Endodermal cell (in vitro differentiated cells): Measurements from ENCODE around the gene PCDHB10. TPM values are rescaled to one million over a fixed set of nuclear protein-coding genes. Genes with fewer than 3 reads are reported as not detected.
"Not testable (repeated sequence)": the region's sequence is repeated elsewhere in the genome, so short reads cannot be mapped to it uniquely, and the experiment has no call there.

Experiments used
- DNase-seq: peaks from one replicate; pipeline ENCODE4 v3.0.0-alpha.2; 2017
- H3K27ac ChIP-seq: 2 replicates; pipeline ENCODE4 v1.5.1; 2013; ENCODE audit warnings: mild to moderate bottlenecking, low read depth, low read length, moderate library complexity
- H3K27me3 ChIP-seq: 2 replicates; pipeline ENCODE4 v1.6.1; 2013; ENCODE audit warnings: mild to moderate bottlenecking, low read length, moderate library complexity; ENCODE audit not compliant: insufficient read depth, control insufficient read depth, poor library complexity, severe bottlenecking
- H3K36me3 ChIP-seq: 2 replicates; pipeline ENCODE4 v1.7.0; 2013; ENCODE audit warnings: mild to moderate bottlenecking, low read length, moderate library complexity; ENCODE audit not compliant: control insufficient read depth, insufficient read depth
- H3K4me1 ChIP-seq: one replicate; pipeline ENCODE4 v1.7.0; 2013; ENCODE audit warnings: low read length; ENCODE audit not compliant: control insufficient read depth, insufficient read depth
- H3K4me3 ChIP-seq: 2 replicates; pipeline ENCODE4 v1.5.1; 2013; ENCODE audit warnings: mild to moderate bottlenecking, low read length, moderate library complexity
- H3K9ac ChIP-seq: 2 replicates; pipeline ENCODE4 v1.6.1; 2013; ENCODE audit warnings: mild to moderate bottlenecking, low read length, moderate library complexity; ENCODE audit not compliant: poor library complexity, severe bottlenecking; ENCODE audit errors: extremely low read depth
- H3K9me3 ChIP-seq: 2 replicates; pipeline ENCODE4 v1.6.1; 2013; ENCODE audit warnings: mild to moderate bottlenecking, low read length, moderate library complexity; ENCODE audit not compliant: control insufficient read depth
- H3K27ac Mint-ChIP-seq: 2 replicates; pipeline ENCODE4 v1.8.0; 2020; ENCODE audit warnings: mixed read lengths
- H3K27me3 Mint-ChIP-seq: 2 replicates; pipeline ENCODE4 v1.8.0; 2021; ENCODE audit warnings: mild to moderate bottlenecking, mixed read lengths; ENCODE audit not compliant: insufficient read depth
- H3K36me3 Mint-ChIP-seq: 2 replicates; pipeline ENCODE4 v1.8.0; 2020; ENCODE audit warnings: low read depth, mixed read lengths
- H3K4me1 Mint-ChIP-seq: 2 replicates; pipeline ENCODE4 v1.8.0; 2020; ENCODE audit warnings: mixed read lengths
- H3K4me3 Mint-ChIP-seq: 2 replicates; pipeline ENCODE4 v1.8.0; 2020; ENCODE audit warnings: mild to moderate bottlenecking, moderate library complexity, mixed read lengths
- H3K9me3 Mint-ChIP-seq: 2 replicates; pipeline ENCODE4 v1.8.0; 2020; ENCODE audit warnings: mild to moderate bottlenecking, mixed read lengths
- WGBS, 2 experiments: methylation state at CpG; one replicate each; pipeline versions ENCODE4 v1.1.5 to v1.1.7; 2013; ENCODE audit warnings: missing lambda C conversion rate in 2 of 2, mixed read lengths in 1 of 2; ENCODE audit not compliant: insufficient coverage in 1 of 2, insufficient read length in 1 of 2; 5-methylcytosine and 5-hydroxymethylcytosine counted together
- total RNA-seq, 2 donors: library from RNA; stranded (reverse); fragmentation: NEBNext Ultra II Directional in 1 of 2; extraction: Animal tissue kit (Norgen Biotek cat#: 25700) in 1 of 2; gene quantifications; 2 replicates in 1 of 2; 3 replicates in 1 of 2; pipeline ENCODE4 v1.2.1, GENCODE V29; 2021
- TF ChIP-seq, protein P1 (sequence below): fragments of 200-600 bp; sonication (generic); conservative IDR thresholded peaks from 2 replicates; pipeline ENCODE4 v1.5.0; 2021; ENCODE audit warnings: antibody characterized with exemption, mild to moderate bottlenecking

The PCDHB10 gene
- total RNA-seq, 2 donors from 2014 or later = 2.9 to 3.5 TPM

DNA sequence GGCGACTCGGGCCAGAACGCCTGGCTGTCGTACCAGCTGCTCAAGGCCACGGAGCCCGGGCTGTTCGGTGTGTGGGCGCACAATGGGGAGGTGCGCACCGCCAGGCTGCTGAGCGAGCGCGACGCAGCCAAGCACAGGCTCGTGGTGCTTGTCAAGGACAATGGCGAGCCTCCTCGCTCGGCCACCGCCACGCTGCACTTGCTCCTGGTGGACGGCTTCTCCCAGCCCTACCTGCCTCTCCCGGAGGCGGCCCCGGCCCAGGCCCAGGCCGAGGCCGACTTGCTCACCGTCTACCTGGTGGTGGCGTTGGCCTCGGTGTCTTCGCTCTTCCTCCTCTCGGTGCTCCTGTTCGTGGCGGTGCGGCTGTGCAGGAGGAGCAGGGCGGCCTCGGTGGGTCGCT lies 2.2 kb downstream of the PCDHB10 start:
- not testable (repeated sequence) for H3K4me3 Mint-ChIP-seq, H3K36me3 Mint-ChIP-seq, H3K4me3 ChIP-seq, H3K27me3 Mint-ChIP-seq, H3K4me1 Mint-ChIP-seq, H3K9ac ChIP-seq, H3K27ac ChIP-seq, H3K4me1 ChIP-seq, H3K27me3 ChIP-seq, H3K27ac Mint-ChIP-seq, DNase-seq, H3K36me3 ChIP-seq, H3K9me3 ChIP-seq
- 99% methylated on average over 18 of the region's 37 CpGs; no CpG with 5 or more reads in 1 of the 2 experiments for WGBS, 2 experiments
- H3K9me3 Mint-ChIP-seq = peaks cover 33% of the 10 kb centered on the region

DNA sequence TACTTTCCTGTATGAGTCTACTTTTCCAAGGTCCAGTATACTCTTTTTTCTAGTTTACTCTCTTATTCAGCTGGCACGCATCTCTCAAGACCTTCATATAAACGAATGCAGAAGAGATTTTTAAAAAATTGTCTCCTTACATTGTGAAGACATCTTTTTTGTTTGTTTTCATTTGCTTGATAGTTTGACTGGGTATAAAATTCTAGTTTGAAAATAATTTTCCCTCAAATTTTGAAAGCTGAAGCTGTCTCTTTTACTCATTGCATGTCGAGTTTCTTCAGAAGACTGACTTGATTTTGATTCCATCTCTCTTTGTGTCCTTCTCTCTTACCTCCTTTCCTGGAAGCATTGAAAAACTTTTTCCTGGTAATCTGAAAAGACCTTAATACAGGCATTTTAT lies 4.2 kb downstream of the PCDHB10 start:
- peaks cover 9% of the 10 kb centered on the region for H3K9me3 ChIP-seq
- H3K27me3 Mint-ChIP-seq = peaks cover 9% of the 10 kb centered on the region
- no peak overlapping the region for H3K9ac ChIP-seq
- no peak overlapping the region for H3K27ac ChIP-seq
- TF ChIP-seq, protein P1, sequence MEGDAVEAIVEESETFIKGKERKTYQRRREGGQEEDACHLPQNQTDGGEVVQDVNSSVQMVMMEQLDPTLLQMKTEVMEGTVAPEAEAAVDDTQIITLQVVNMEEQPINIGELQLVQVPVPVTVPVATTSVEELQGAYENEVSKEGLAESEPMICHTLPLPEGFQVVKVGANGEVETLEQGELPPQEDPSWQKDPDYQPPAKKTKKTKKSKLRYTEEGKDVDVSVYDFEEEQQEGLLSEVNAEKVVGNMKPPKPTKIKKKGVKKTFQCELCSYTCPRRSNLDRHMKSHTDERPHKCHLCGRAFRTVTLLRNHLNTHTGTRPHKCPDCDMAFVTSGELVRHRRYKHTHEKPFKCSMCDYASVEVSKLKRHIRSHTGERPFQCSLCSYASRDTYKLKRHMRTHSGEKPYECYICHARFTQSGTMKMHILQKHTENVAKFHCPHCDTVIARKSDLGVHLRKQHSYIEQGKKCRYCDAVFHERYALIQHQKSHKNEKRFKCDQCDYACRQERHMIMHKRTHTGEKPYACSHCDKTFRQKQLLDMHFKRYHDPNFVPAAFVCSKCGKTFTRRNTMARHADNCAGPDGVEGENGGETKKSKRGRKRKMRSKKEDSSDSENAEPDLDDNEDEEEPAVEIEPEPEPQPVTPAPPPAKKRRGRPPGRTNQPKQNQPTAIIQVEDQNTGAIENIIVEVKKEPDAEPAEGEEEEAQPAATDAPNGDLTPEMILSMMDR = no peak
- peaks cover 10% of the 10 kb centered on the region for H3K36me3 Mint-ChIP-seq
- no peak overlapping the region for H3K27ac Mint-ChIP-seq
- H3K9me3 Mint-ChIP-seq = peaks cover 33% of the 10 kb centered on the region
- 63 to 73% methylated on average over 2 to 3 of the region's 3 CpGs for WGBS, 2 experiments
- H3K4me3 Mint-ChIP-seq = no peak overlapping the region
- H3K4me1 Mint-ChIP-seq = peaks cover 6% of the 10 kb centered on the region
- H3K4me1 ChIP-seq = no peaks in the 10 kb centered on the region
- no peaks in the 10 kb centered on the region for H3K36me3 ChIP-seq
- H3K27me3 ChIP-seq = no peaks in the 10 kb centered on the region
- no peak for DNase-seq
- no peak overlapping the region for H3K4me3 ChIP-seq

DNA sequence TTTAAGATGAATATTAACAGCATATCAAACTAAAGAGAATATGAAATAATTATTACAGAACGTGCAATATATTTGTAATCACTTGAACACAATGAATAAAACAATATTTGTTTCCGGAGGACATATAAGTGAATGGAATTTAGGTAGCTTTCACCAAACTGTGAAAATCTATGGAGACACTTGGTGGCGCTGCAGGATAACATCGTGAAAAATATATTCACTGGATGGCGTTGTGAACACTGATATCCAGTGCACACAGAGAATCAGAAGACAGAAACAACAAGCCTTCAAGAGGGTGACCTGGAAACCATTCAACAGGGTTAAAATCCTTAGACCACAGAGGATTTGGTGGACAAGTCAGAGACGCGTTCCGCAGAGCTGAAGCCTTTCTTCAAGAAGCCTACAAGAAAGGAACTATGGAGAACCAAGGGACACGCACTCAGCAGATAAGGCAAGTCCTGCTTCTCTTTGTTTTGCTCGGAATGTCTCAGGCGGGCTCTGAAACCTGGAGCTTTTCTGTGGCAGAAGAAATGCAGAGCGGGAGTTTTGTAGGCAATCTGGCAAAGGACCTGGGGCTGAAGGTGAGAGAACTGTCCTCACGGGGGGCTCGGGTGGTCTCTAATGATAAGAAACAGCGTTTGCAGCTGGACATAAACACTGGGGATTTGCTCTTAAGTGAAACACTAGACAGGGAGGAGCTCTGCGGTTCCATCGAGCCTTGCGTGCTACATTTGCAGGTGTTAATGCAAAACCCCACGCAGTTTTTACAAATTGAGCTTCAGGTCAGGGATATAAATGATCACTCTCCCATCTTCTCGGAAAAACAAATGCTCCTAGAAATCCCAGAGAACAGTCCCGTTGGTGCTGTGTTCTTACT lies 7.4 kb downstream of the PCDHB10 start, which contains the start of gene PCDHB11:
TSS of gene PCDHB11 (plus strand) at position 269 of the 877 bp plus-strand sequence. CDS start at position 417, 148 bp downstream.
- TF ChIP-seq, protein P1 = peak; percentile 79
- Mint-ChIP-seq H3K4me3 (peak within 1 kb of the TSS; percentile 50), H3K27me3 (peaks cover 6% of the 10 kb centered on the region), H3K27ac (peak within 1 kb of the TSS; percentile 69), H3K9me3 (peaks cover 26% of the 10 kb centered on the region), H3K36me3 (peaks cover 10% of the 10 kb centered on the region), H3K4me1 (no peaks in the 10 kb centered on the region)
- H3K4me1 ChIP-seq = no peaks in the 10 kb centered on the region
- H3K36me3 ChIP-seq = no peaks in the 10 kb centered on the region
- peaks cover 9% of the 10 kb centered on the region for H3K9me3 ChIP-seq
- no peaks in the 10 kb centered on the region for H3K27me3 ChIP-seq
- H3K4me3 ChIP-seq = no peak within 1 kb of the TSS
- DNase-seq = peak; percentile 68
- no peak within 1 kb of the TSS for H3K9ac ChIP-seq
- H3K27ac ChIP-seq = no peak within 1 kb of the TSS
- 77 to 83% methylated on average over 17 to 20 of the region's 21 CpGs for WGBS, 2 experiments

DNA sequence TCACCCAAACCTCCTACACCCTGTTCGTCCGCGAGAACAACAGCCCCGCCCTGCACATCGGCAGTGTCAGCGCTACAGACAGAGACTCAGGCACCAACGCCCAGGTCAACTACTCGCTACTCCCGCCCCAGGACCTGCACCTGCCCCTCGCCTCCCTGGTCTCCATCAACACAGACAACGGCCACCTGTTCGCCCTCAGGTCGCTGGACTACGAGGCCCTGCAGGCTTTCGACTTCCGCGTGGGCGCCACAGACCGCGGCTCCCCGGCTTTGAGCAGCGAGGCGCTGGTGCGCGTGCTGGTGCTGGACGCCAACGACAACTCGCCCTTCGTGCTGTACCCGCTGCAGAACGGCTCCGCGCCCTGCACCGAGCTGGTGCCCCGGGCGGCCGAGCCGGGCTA lies 9.0 kb downstream of the PCDHB10 start:
- peaks cover 21% of the 10 kb centered on the region for H3K9me3 Mint-ChIP-seq

DNA sequence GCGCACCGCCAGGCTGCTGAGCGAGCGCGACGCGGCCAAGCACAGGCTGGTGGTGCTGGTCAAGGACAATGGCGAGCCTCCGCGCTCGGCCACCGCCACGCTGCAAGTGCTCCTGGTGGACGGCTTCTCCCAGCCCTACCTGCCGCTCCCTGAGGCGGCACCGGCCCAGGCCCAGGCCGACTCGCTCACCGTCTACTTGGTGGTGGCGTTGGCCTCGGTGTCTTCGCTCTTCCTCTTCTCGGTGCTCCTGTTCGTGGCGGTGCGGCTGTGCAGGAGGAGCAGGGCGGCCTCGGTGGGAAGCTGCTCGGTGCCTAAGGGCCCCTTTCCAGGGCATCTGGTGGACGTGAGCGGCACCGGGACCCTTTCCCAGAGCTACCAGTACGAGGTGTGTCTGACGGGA lies 9.5 kb downstream of the PCDHB10 start:
- H3K27me3 Mint-ChIP-seq, H3K27ac ChIP-seq, H3K27ac Mint-ChIP-seq, H3K4me3 ChIP-seq, DNase-seq, H3K9me3 ChIP-seq, H3K36me3 ChIP-seq, H3K9ac ChIP-seq, H3K4me3 Mint-ChIP-seq, H3K4me1 Mint-ChIP-seq, H3K4me1 ChIP-seq, H3K27me3 ChIP-seq: not testable (repeated sequence)
- WGBS, 2 experiments = 93 to 97% methylated on average over 6 to 29 of the region's 35 CpGs
- Mint-ChIP-seq H3K9me3 (peaks cover 15% of the 10 kb centered on the region), H3K36me3 (peaks cover 10% of the 10 kb centered on the region)

More for the DNA sequence above, 9.0 kb downstream of the PCDHB10 start:
- not testable (repeated sequence) for H3K4me1 ChIP-seq, H3K4me1 Mint-ChIP-seq, H3K27me3 ChIP-seq, H3K27ac ChIP-seq, DNase-seq, H3K27me3 Mint-ChIP-seq, H3K9ac ChIP-seq, H3K36me3 ChIP-seq, H3K27ac Mint-ChIP-seq, H3K4me3 Mint-ChIP-seq, H3K4me3 ChIP-seq, H3K9me3 ChIP-seq
- WGBS, 2 experiments = 89 to 97% methylated on average over 5 to 18 of the region's 38 CpGs
- peaks cover 10% of the 10 kb centered on the region for H3K36me3 Mint-ChIP-seq
